ENCODE measurements around the gene WDFY3.

WDFY3 gene

GRCh38 chr4:84730375-84730774 is 236.1 kb downstream of the WDFY3 start:
- no peaks in the 10 kb centered on the region for H3K9me3 ChIP-seq (ENCODE audit: low read length)
- peaks cover 48% of the 10 kb centered on the region for H3K36me3 ChIP-seq (ENCODE audit: insufficient read depth, low read length)
- H3K4me1 ChIP-seq (ENCODE audit: insufficient read depth, low read length): no peaks in the 10 kb centered on the region
- H2AFZ ChIP-seq (ENCODE audit: low read depth, low read length): no peak overlapping the region
- H3K27me3 ChIP-seq (ENCODE audit: insufficient read depth, low read length): no peaks in the 10 kb centered on the region
- H3K4me3 ChIP-seq (ENCODE audit: low read length): no peak overlapping the region

GRCh38 chr4:84727491-84727890 is 239.0 kb downstream of the WDFY3 start:
- no peak overlapping the region for H2AFZ ChIP-seq (ENCODE audit: low read depth, low read length)
- no peaks in the 10 kb centered on the region for H3K27me3 ChIP-seq (ENCODE audit: insufficient read depth, low read length)
- H3K4me3 ChIP-seq (ENCODE audit: low read length): no peak overlapping the region
- peaks cover 46% of the 10 kb centered on the region for H3K36me3 ChIP-seq (ENCODE audit: insufficient read depth, low read length)
- H3K4me1 ChIP-seq (ENCODE audit: insufficient read depth, low read length): no peaks in the 10 kb centered on the region
- H3K9me3 ChIP-seq (ENCODE audit: low read length): no peaks in the 10 kb centered on the region

- Histone ChIP-seq H3K36me3 (ENCODE audit: insufficient read depth, low read length) (peaks cover 44% of the 10 kb centered on the region), H3K4me3 (ENCODE audit: low read length) (no peak overlapping the region), H3K27me3 (ENCODE audit: insufficient read depth, low read length) (no peaks in the 10 kb centered on the region), H2AFZ (ENCODE audit: low read depth, low read length) (no peak overlapping the region), H3K4me1 (ENCODE audit: insufficient read depth, low read length) (no peaks in the 10 kb centered on the region), H3K9me3 (ENCODE audit: low read length) (no peaks in the 10 kb centered on the region)
Measured at GRCh38 chr4:84726356-84726755, 240.1 kb downstream of the WDFY3 start.

DNA sequence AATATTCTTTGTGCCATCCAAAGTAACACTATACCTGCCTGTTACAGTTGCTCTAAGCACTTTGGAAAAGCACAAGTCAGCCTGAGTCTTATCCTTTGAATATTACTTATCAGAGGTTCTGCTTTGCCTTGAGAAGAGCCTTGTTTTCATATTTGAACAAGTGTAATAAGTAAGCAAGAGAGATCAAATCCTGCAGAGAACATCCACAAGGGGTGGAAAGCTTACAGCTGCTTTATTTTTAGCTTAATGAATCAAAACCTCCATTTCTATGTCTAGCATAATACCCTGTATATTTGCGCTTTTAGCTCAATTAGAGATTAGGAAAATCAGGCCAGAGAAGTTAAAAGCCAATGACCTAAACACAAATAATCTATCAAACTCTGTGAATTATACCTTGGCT is 243.8 kb downstream of the WDFY3 start:
- peaks cover 65% of the 10 kb centered on the region for H3K36me3 ChIP-seq (ENCODE audit: insufficient read depth, low read length)
- no peak overlapping the region for H2AFZ ChIP-seq (ENCODE audit: low read depth, low read length)
- H3K27me3 ChIP-seq (ENCODE audit: insufficient read depth, low read length): no peaks in the 10 kb centered on the region
- no peaks in the 10 kb centered on the region for H3K4me1 ChIP-seq (ENCODE audit: insufficient read depth, low read length)
- no peaks in the 10 kb centered on the region for H3K9me3 ChIP-seq (ENCODE audit: low read length)
- H3K4me3 ChIP-seq (ENCODE audit: low read length): no peak overlapping the region

DNA sequence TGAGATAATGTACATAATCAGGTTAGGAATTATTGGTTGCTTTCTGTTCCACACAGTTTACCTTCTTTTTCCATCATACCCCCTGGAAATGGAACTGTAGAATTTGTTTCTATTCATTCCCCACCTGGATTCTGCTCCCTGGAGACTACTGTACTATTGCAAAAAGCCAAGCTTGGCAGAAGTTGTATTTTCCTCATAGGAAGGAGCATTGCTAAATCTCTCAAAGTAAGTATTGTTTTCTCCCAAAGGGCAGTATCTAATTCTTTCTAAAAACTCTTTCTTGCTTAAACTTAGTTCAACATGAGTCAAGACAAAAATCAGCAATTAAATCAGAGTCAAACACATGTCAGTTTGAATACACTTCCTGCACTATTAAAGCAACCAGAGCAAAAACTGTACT is 247.4 kb downstream of the WDFY3 start:
- Histone ChIP-seq H2AFZ (ENCODE audit: low read depth, low read length) (no peak overlapping the region), H3K4me1 (ENCODE audit: insufficient read depth, low read length) (no peaks in the 10 kb centered on the region), H3K27me3 (ENCODE audit: insufficient read depth, low read length) (no peaks in the 10 kb centered on the region), H3K9me3 (ENCODE audit: low read length) (no peaks in the 10 kb centered on the region), H3K36me3 (ENCODE audit: insufficient read depth, low read length) (peaks cover 62% of the 10 kb centered on the region), H3K4me3 (ENCODE audit: low read length) (no peak overlapping the region)

GRCh38 chr4:84718699-84719098 is 247.8 kb downstream of the WDFY3 start:
- Histone ChIP-seq H3K9me3 (ENCODE audit: low read length) (no peaks in the 10 kb centered on the region), H3K4me1 (ENCODE audit: insufficient read depth, low read length) (no peaks in the 10 kb centered on the region), H3K4me3 (ENCODE audit: low read length) (no peak overlapping the region), H2AFZ (ENCODE audit: low read depth, low read length) (no peak overlapping the region), H3K27me3 (ENCODE audit: insufficient read depth, low read length) (no peaks in the 10 kb centered on the region), H3K36me3 (ENCODE audit: insufficient read depth, low read length) (peaks cover 61% of the 10 kb centered on the region)

DNA sequence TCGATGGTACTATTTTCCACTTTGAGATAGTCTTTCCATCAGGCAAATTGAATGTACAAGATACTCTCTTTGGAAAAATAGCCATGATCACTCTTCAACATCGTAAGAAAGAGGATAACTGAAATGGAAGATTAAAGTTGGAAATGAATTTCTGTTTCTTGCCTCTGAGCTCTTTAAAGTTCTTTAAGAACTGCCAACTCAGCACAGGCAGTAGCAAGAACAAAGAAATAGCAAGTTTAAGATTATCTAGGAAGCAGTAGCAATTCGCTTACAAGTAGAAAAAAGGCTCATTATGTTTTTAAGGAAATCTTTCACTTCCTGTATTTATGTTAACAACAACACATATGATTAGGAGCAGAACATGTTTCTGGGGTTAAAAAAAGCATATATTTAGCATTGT is 255.9 kb downstream of the WDFY3 start:
- no peaks in the 10 kb centered on the region for H3K4me1 ChIP-seq (ENCODE audit: insufficient read depth, low read length)

DNA sequence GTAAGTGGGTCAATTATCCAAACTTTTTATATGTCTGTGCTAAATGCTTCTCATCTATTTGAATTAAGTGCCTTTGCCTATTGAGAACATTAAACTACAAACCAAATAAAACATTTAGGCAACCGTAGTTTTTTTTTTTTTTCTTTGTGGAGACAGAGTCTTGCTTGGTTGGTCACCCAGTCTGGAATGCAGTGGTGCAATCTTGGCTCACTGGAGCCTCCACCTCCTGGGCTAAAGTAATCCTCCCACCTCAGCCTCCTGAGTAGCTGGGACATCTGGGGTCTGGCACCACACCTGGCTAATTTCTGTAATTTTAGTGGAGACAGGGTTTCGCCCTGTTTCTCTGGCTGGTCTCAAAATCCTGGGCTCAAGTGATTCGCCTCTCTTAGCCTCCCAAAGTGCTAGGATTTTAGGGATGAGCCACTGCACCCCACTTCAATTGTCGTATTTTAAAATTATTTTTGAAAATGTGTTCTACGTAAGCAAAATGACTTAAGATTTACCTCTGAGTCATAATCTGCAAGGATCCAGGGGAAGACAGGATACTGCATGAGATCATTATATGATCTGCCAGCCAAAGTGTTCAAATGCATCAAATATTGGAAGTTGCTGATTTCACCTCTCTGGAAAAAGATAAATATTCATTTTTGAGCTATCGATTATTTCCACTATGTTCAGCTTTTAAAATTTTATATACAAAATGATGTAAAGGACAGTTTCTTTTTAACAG is 257.9 kb downstream of the WDFY3 start:
- Histone ChIP-seq H3K27me3 (ENCODE audit: insufficient read depth, low read length) (no peaks in the 10 kb centered on the region), H3K4me1 (ENCODE audit: insufficient read depth, low read length) (no peaks in the 10 kb centered on the region), H3K9me3 (ENCODE audit: low read length) (peaks cover 3% of the 10 kb centered on the region), H3K36me3 (ENCODE audit: insufficient read depth, low read length) (peaks cover 90% of the 10 kb centered on the region), H3K4me3 (ENCODE audit: low read length) (no peak overlapping the region), H2AFZ (ENCODE audit: low read depth, low read length) (no peak overlapping the region)

More for the DNA sequence above, 255.9 kb downstream of the WDFY3 start:
- no peak overlapping the region for H2AFZ ChIP-seq (ENCODE audit: low read depth, low read length)
- H3K36me3 ChIP-seq (ENCODE audit: insufficient read depth, low read length): peaks cover 78% of the 10 kb centered on the region
- H3K4me3 ChIP-seq (ENCODE audit: low read length): no peak overlapping the region
- no peaks in the 10 kb centered on the region for H3K27me3 ChIP-seq (ENCODE audit: insufficient read depth, low read length)
- H3K9me3 ChIP-seq (ENCODE audit: low read length): peaks cover 3% of the 10 kb centered on the region

GRCh38 chr4:84706286-84706685 is 260.2 kb downstream of the WDFY3 start:
- H3K9me3 ChIP-seq (ENCODE audit: low read length): peaks cover 3% of the 10 kb centered on the region
- H3K4me3 ChIP-seq (ENCODE audit: low read length): no peak overlapping the region
- no peak overlapping the region for H2AFZ ChIP-seq (ENCODE audit: low read depth, low read length)
- no peaks in the 10 kb centered on the region for H3K27me3 ChIP-seq (ENCODE audit: insufficient read depth, low read length)
- H3K4me1 ChIP-seq (ENCODE audit: insufficient read depth, low read length): no peaks in the 10 kb centered on the region
- H3K36me3 ChIP-seq (ENCODE audit: insufficient read depth, low read length): peaks cover 87% of the 10 kb centered on the region

- Histone ChIP-seq H3K9me3 (ENCODE audit: low read length) (no peaks in the 10 kb centered on the region), H3K27me3 (ENCODE audit: insufficient read depth, low read length) (no peaks in the 10 kb centered on the region), H2AFZ (ENCODE audit: low read depth, low read length) (no peak overlapping the region), H3K36me3 (ENCODE audit: insufficient read depth, low read length) (peaks cover 87% of the 10 kb centered on the region), H3K4me3 (ENCODE audit: low read length) (no peak overlapping the region), H3K4me1 (ENCODE audit: insufficient read depth, low read length) (no peaks in the 10 kb centered on the region)
Measured at GRCh38 chr4:84699001-84699671, 267.4 kb downstream of the WDFY3 start.

DNA sequence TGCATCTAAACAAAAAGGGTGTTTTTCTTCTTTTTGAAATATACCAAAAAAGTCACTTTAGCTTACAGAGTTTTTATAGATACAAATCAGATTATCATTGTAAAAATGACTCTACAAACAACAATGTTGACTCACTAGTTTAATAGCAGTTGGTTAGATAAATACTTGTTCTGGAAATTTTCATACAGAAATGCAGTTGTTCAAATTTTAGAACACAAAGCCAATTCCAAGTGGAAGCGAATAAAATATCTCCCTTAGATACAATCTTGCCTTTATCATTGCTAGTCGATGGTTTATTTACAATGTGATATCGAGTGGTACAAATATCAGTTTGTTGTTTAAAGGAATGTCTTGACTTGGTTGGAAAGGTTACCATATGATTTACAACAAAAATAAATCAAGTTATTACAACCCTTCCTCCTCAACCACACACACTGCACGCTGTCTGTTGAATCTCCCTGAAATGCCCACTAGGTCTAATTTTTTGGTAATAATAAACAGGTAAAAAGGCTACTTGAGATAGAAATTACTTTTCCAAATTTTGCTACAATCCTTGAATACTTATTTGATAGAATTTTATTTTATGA is 268.8 kb downstream of the WDFY3 start:
- H3K27me3 ChIP-seq (ENCODE audit: insufficient read depth, low read length): no peaks in the 10 kb centered on the region
- H3K4me3 ChIP-seq (ENCODE audit: low read length): no peak overlapping the region
- H3K36me3 ChIP-seq (ENCODE audit: insufficient read depth, low read length): peaks cover 85% of the 10 kb centered on the region
- no peak overlapping the region for H2AFZ ChIP-seq (ENCODE audit: low read depth, low read length)
- no peaks in the 10 kb centered on the region for H3K4me1 ChIP-seq (ENCODE audit: insufficient read depth, low read length)
- H3K9me3 ChIP-seq (ENCODE audit: low read length): no peaks in the 10 kb centered on the region

DNA sequence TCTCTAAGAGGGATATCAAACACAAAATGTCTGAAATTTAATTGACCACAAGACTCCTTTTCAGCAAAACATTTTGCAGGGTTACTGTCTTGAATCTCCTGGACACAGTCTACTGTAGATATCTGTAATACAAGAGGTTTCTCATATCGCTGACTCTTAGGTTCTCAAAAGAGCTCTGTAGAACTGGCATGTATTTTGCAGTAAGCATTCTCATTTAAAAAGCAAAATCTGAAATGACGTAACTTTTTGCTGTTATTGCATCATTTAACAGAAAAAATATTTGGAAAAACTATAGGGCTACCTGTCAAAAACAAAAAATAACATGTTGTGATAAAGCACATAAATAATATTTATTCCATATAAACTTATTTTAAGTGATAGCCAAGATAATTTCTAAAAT is 269.3 kb downstream of the WDFY3 start:
- H3K36me3 ChIP-seq (ENCODE audit: insufficient read depth, low read length): peaks cover 83% of the 10 kb centered on the region
- no peak overlapping the region for H2AFZ ChIP-seq (ENCODE audit: low read depth, low read length)
- no peaks in the 10 kb centered on the region for H3K9me3 ChIP-seq (ENCODE audit: low read length)
- H3K4me1 ChIP-seq (ENCODE audit: insufficient read depth, low read length): no peaks in the 10 kb centered on the region
- H3K27me3 ChIP-seq (ENCODE audit: insufficient read depth, low read length): no peaks in the 10 kb centered on the region
- no peak overlapping the region for H3K4me3 ChIP-seq (ENCODE audit: low read length)

DNA sequence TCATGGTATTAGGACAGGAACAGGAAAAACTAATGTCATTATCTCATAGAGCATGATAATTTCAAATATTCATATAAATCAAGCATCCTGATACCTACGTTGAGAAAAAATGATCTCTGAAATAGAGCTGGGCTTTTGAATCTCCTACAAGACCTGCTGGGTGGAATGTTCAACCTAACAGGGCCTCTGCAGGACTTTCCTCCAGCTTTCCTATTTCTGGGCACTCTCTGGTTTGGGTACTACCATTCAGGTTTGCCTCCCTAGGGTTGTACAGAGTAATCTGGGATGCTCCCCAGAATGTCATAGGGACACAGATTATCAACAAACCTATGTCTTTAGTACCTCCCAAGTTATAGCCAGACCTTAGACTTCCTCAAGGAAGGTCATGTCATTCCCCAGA is 274.7 kb downstream of the WDFY3 start:
- Histone ChIP-seq H3K9me3 (ENCODE audit: low read length) (no peaks in the 10 kb centered on the region), H3K36me3 (ENCODE audit: insufficient read depth, low read length) (peaks cover 81% of the 10 kb centered on the region), H2AFZ (ENCODE audit: low read depth, low read length) (no peak overlapping the region), H3K4me1 (ENCODE audit: insufficient read depth, low read length) (no peaks in the 10 kb centered on the region), H3K4me3 (ENCODE audit: low read length) (no peak overlapping the region), H3K27me3 (ENCODE audit: insufficient read depth, low read length) (no peaks in the 10 kb centered on the region)

Data from neuron (in vitro differentiated cells).